Measurements from ENCODE around the gene NEK4.
A peak's percentile ranks its signal among the peaks of the same experiment; 100 is the strongest.

The NEK4 gene

GRCh38 chr3:52784931-52785590 is 14.3 kb upstream of the NEK4 start:
- H2BK12ac ChIP-seq (ENCODE audit: low read length), result no peak overlapping the region
- H3K36me3 ChIP-seq (replicated peaks in 1 of 2; ENCODE audit: control insufficient read depth in 2 of 2, insufficient read depth in 2 of 2, low read length in 2 of 2), result no peaks in the 10 kb centered on the region
- no peak overlapping the region for H4K8ac ChIP-seq (ENCODE audit: low read depth, low read length)
- H3K27me3 ChIP-seq (ENCODE audit: control insufficient read depth in 3 of 3, insufficient read depth in 3 of 3, low read depth in 1 of 3, low read length in 3 of 3), result peaks cover 0 to 18% (median 0%) of the 10 kb centered on the region in 3 experiments
- no CpG with 5 or more reads among the region's 5 CpGs for WGBS, 2 donors (ENCODE audit: extremely low coverage in 2 of 2, insufficient read length in 2 of 2, insufficient replicate concordance in 1 of 2)
- no peaks in the 10 kb centered on the region for H3K79me1 ChIP-seq (ENCODE audit: low read depth, low read length)
- H2BK5ac ChIP-seq (ENCODE audit: low read length), result no peak overlapping the region
- H3K4me2 ChIP-seq (ENCODE audit: insufficient read depth, low read length, poor library complexity, severe bottlenecking), result no peak overlapping the region
- H3K14ac ChIP-seq (ENCODE audit: low read length), result no peak overlapping the region
- H2BK120ac ChIP-seq (ENCODE audit: low read depth, low read length), result no peak overlapping the region
- no peak overlapping the region for H4K91ac ChIP-seq (ENCODE audit: low read depth, low read length, poor library complexity)
- H2BK15ac ChIP-seq (ENCODE audit: low read length), result no peak overlapping the region
- H3K9ac ChIP-seq (ENCODE audit: low read depth, low read length, poor library complexity), result no peak overlapping the region
- peak overlapping the region; percentile 9 for H2AK5ac ChIP-seq (ENCODE audit: low read depth, low read length)
- no peaks in the 10 kb centered on the region for H3K9me3 ChIP-seq (replicated peaks in 1 of 2; ENCODE audit: control insufficient read depth in 2 of 2, insufficient read depth in 1 of 2, low read depth in 1 of 2, low read length in 2 of 2)
- H3K4ac ChIP-seq (ENCODE audit: low read length), result no peak overlapping the region
- H3K27ac ChIP-seq (replicated peaks; ENCODE audit: low read length), result no peak overlapping the region
- H3K23ac ChIP-seq (ENCODE audit: low read depth, low read length, poor library complexity), result no peak overlapping the region
- H3K4me3 ChIP-seq (ENCODE audit: low read length in 2 of 2), result no peak overlapping the region
- no peak overlapping the region for H3K18ac ChIP-seq (ENCODE audit: low read length)
- no peak overlapping the region for H2AFZ ChIP-seq (ENCODE audit: low read length)
- H3K4me1 ChIP-seq (ENCODE audit: control insufficient read depth in 2 of 2, insufficient read depth in 1 of 2, low read depth in 1 of 2, low read length in 2 of 2), result peaks cover 0 to 3% of the 10 kb centered on the region in 2 donors
- no peak for DNase-seq (ENCODE audit: low spot score)

- Histone ChIP-seq H3K9me3 (replicated peaks in 1 of 2; ENCODE audit: control insufficient read depth in 2 of 2, insufficient read depth in 1 of 2, low read depth in 1 of 2, low read length in 2 of 2) (no peaks in the 10 kb centered on the region), H3K4me2 (ENCODE audit: insufficient read depth, low read length, poor library complexity, severe bottlenecking) (no peak overlapping the region), H3K27ac (replicated peaks; ENCODE audit: low read length) (no peak overlapping the region), H3K4me1 (ENCODE audit: control insufficient read depth in 2 of 2, insufficient read depth in 1 of 2, low read depth in 1 of 2, low read length in 2 of 2) (peaks cover 0 to 3% of the 10 kb centered on the region in 2 donors), H2BK5ac (ENCODE audit: low read length) (no peak overlapping the region), H2AK5ac (ENCODE audit: low read depth, low read length) (no peak overlapping the region), H3K27me3 (ENCODE audit: control insufficient read depth in 3 of 3, insufficient read depth in 3 of 3, low read depth in 1 of 3, low read length in 3 of 3) (peaks cover 0 to 23% (median 0%) of the 10 kb centered on the region in 3 experiments), H3K4me3 (ENCODE audit: low read length in 2 of 2) (no peak overlapping the region), H3K36me3 (replicated peaks in 1 of 2; ENCODE audit: control insufficient read depth in 2 of 2, insufficient read depth in 2 of 2, low read length in 2 of 2) (no peaks in the 10 kb centered on the region), H2BK15ac (ENCODE audit: low read length) (no peak overlapping the region), H3K4ac (ENCODE audit: low read length) (no peak overlapping the region), H4K91ac (ENCODE audit: low read depth, low read length, poor library complexity) (no peak overlapping the region), H3K9ac (ENCODE audit: low read depth, low read length, poor library complexity) (no peak overlapping the region), H2BK12ac (ENCODE audit: low read length) (no peak overlapping the region), H2BK120ac (ENCODE audit: low read depth, low read length) (no peak overlapping the region), H3K23ac (ENCODE audit: low read depth, low read length, poor library complexity) (peak overlapping the region; percentile 18), H3K79me1 (ENCODE audit: low read depth, low read length) (no peaks in the 10 kb centered on the region), H3K18ac (ENCODE audit: low read length) (no peak overlapping the region), H2AFZ (ENCODE audit: low read length) (no peak overlapping the region), H3K14ac (ENCODE audit: low read length) (no peak overlapping the region), H4K8ac (ENCODE audit: low read depth, low read length) (no peak overlapping the region)
- no peak for DNase-seq (ENCODE audit: low spot score)
- WGBS, 2 donors (ENCODE audit: extremely low coverage in 2 of 2, insufficient read length in 2 of 2, insufficient replicate concordance in 1 of 2), result no CpG with 5 or more reads among the region's 18 CpGs
Measured at GRCh38 chr3:52784021-52784621, 13.4 kb upstream of the NEK4 start.

- no peaks in the 10 kb centered on the region for H3K79me1 ChIP-seq (ENCODE audit: low read depth, low read length)
- H2BK15ac ChIP-seq (ENCODE audit: low read length), result no peak overlapping the region
- H3K4me3 ChIP-seq (ENCODE audit: low read length in 2 of 2), result no peak overlapping the region
- no peaks in the 10 kb centered on the region for H3K9me3 ChIP-seq (replicated peaks in 1 of 2; ENCODE audit: control insufficient read depth in 2 of 2, insufficient read depth in 1 of 2, low read depth in 1 of 2, low read length in 2 of 2)
- no peak overlapping the region for H3K18ac ChIP-seq (ENCODE audit: low read length)
- H3K9ac ChIP-seq (ENCODE audit: low read depth, low read length, poor library complexity), result no peak overlapping the region
- no peak overlapping the region for H2AK5ac ChIP-seq (ENCODE audit: low read depth, low read length)
- no peak overlapping the region for H3K4me2 ChIP-seq (ENCODE audit: insufficient read depth, low read length, poor library complexity, severe bottlenecking)
- H3K23ac ChIP-seq (ENCODE audit: low read depth, low read length, poor library complexity), result no peak overlapping the region
- no peaks in the 10 kb centered on the region for H3K36me3 ChIP-seq (replicated peaks in 1 of 2; ENCODE audit: control insufficient read depth in 2 of 2, insufficient read depth in 2 of 2, low read length in 2 of 2)
- H2BK120ac ChIP-seq (ENCODE audit: low read depth, low read length), result no peak overlapping the region
- H3K27ac ChIP-seq (replicated peaks; ENCODE audit: low read length), result no peak overlapping the region
- whole genome bisulfite sequencing, 2 donors (ENCODE audit: extremely low coverage in 2 of 2, insufficient read length in 2 of 2, insufficient replicate concordance in 1 of 2), result no CpG with 5 or more reads among the region's 3 CpGs
- H3K4ac ChIP-seq (ENCODE audit: low read length), result no peak overlapping the region
- H2AFZ ChIP-seq (ENCODE audit: low read length), result no peak overlapping the region
- H3K4me1 ChIP-seq (ENCODE audit: control insufficient read depth in 2 of 2, insufficient read depth in 1 of 2, low read depth in 1 of 2, low read length in 2 of 2), result no peaks in the 10 kb centered on the region
- no peak overlapping the region for H4K8ac ChIP-seq (ENCODE audit: low read depth, low read length)
- peaks cover 0 to 31% (median 0%) of the 10 kb centered on the region in 3 experiments for H3K27me3 ChIP-seq (ENCODE audit: control insufficient read depth in 3 of 3, insufficient read depth in 3 of 3, low read depth in 1 of 3, low read length in 3 of 3)
- H4K91ac ChIP-seq (ENCODE audit: low read depth, low read length, poor library complexity), result no peak overlapping the region
- H2BK12ac ChIP-seq (ENCODE audit: low read length), result no peak overlapping the region
- no peak overlapping the region for H2BK5ac ChIP-seq (ENCODE audit: low read length)
- DNase-seq (ENCODE audit: low spot score), result no peak
- no peak overlapping the region for H3K14ac ChIP-seq (ENCODE audit: low read length)
Measured at GRCh38 chr3:52783211-52783555, 12.4 kb upstream of the NEK4 start.

- no peaks in the 10 kb centered on the region for H3K36me3 ChIP-seq (replicated peaks in 1 of 2; ENCODE audit: control insufficient read depth in 2 of 2, insufficient read depth in 2 of 2, low read length in 2 of 2)
- H3K79me1 ChIP-seq (ENCODE audit: low read depth, low read length), result no peaks in the 10 kb centered on the region
- H4K91ac ChIP-seq (ENCODE audit: low read depth, low read length, poor library complexity), result no peak overlapping the region
- H2AK5ac ChIP-seq (ENCODE audit: low read depth, low read length), result no peak overlapping the region
- H3K9me3 ChIP-seq (replicated peaks in 1 of 2; ENCODE audit: control insufficient read depth in 2 of 2, insufficient read depth in 1 of 2, low read depth in 1 of 2, low read length in 2 of 2), result no peaks in the 10 kb centered on the region
- peaks cover 0 to 34% (median 0%) of the 10 kb centered on the region in 3 experiments for H3K27me3 ChIP-seq (ENCODE audit: control insufficient read depth in 3 of 3, insufficient read depth in 3 of 3, low read depth in 1 of 3, low read length in 3 of 3)
- H3K9ac ChIP-seq (ENCODE audit: low read depth, low read length, poor library complexity), result no peak overlapping the region
- DNase-seq (ENCODE audit: low spot score), result no peak
- no peak overlapping the region for H2BK5ac ChIP-seq (ENCODE audit: low read length)
- H3K18ac ChIP-seq (ENCODE audit: low read length), result no peak overlapping the region
- H3K4me3 ChIP-seq (ENCODE audit: low read length in 2 of 2), result no peak overlapping the region
- no peak overlapping the region for H2BK12ac ChIP-seq (ENCODE audit: low read length)
- no peak overlapping the region for H2AFZ ChIP-seq (ENCODE audit: low read length)
- no peak overlapping the region for H3K4me2 ChIP-seq (ENCODE audit: insufficient read depth, low read length, poor library complexity, severe bottlenecking)
- H2BK120ac ChIP-seq (ENCODE audit: low read depth, low read length), result no peak overlapping the region
- no peak overlapping the region for H2BK15ac ChIP-seq (ENCODE audit: low read length)
- H3K14ac ChIP-seq (ENCODE audit: low read length), result no peak overlapping the region
- no peak overlapping the region for H3K27ac ChIP-seq (replicated peaks; ENCODE audit: low read length)
- no CpG with 5 or more reads among the region's 12 CpGs for WGBS, 2 donors (ENCODE audit: extremely low coverage in 2 of 2, insufficient read length in 2 of 2, insufficient replicate concordance in 1 of 2)
- H3K23ac ChIP-seq (ENCODE audit: low read depth, low read length, poor library complexity), result no peak overlapping the region
- H3K4me1 ChIP-seq (ENCODE audit: control insufficient read depth in 2 of 2, insufficient read depth in 1 of 2, low read depth in 1 of 2, low read length in 2 of 2), result no peaks in the 10 kb centered on the region
- no peak overlapping the region for H4K8ac ChIP-seq (ENCODE audit: low read depth, low read length)
- H3K4ac ChIP-seq (ENCODE audit: low read length), result no peak overlapping the region
Measured at GRCh38 chr3:52782412-52783210, 11.9 kb upstream of the NEK4 start.

All from neuronal stem cell (in vitro differentiated cells).